NB4 (cell line): ENCODE data around the gene ADRA2C.

ENCODE experiments used
- DNase-seq: peaks from one replicate; pipeline ENCODE4 v3.0.0; 2010; ENCODE audit warnings: low read depth
- H3K4me3 ChIP-seq: one replicate; pipeline ENCODE4 v1.5.1; 2011; ENCODE audit warnings: mild to moderate bottlenecking, low read depth, low read length, moderate library complexity
- MAX ChIP-seq: IDR thresholded peaks from 2 replicates; pipeline ENCODE4 v1.6.1; 2011; ENCODE audit warnings: low read depth, low read length
- MYC ChIP-seq: IDR thresholded peaks from 2 replicates; pipeline ENCODE4 v1.6.1; 2011; ENCODE audit warnings: low read depth, low read length
- POLR2A ChIP-seq: IDR thresholded peaks from 2 replicates; pipeline ENCODE4 v1.6.1; 2011; ENCODE audit warnings: mild to moderate bottlenecking; ENCODE audit not compliant: insufficient read length; ENCODE audit errors: extremely low read depth
- TF ChIP-seq, protein P1 (sequence below): IDR thresholded peaks from one replicate; pipeline ENCODE4 v1.5.1; 2012; ENCODE audit warnings: low read depth, low read length

The ADRA2C gene

DNA sequence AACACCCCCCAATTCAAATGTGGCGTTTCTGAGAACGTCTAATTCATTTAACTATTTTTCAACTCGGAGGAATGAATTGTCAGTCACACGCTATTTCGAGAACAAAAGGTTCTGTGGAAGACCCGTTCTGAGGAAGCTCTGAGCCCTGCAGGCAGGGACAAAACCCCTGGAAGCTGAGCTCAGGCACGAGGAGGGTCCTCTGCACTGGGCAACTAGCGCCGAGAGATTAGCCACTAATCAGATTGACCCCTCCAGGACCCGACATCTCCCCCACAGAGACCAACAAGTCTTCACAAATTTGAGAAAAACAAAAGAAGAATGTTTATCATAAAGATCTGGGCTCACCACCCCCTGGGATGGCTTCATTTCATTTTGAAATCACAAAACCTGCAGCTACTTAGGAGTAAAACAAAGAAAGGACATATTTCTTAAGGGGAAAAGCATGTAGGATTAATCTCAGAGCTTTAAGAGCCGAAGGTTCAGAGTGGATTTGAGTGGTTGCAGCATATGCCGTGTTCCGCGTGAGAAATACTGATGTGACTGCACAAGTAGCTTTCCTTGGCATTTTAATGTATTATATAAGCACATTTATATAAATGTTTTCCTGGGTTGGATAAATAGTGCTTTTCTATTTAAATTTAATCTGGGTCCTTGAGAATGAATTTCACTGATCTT is 41.8 kb downstream of the ADRA2C start:
- no peak for DNase-seq
- TF ChIP-seq POLR2A = no peak
- no peak overlapping the region for H3K4me3 ChIP-seq

DNA sequence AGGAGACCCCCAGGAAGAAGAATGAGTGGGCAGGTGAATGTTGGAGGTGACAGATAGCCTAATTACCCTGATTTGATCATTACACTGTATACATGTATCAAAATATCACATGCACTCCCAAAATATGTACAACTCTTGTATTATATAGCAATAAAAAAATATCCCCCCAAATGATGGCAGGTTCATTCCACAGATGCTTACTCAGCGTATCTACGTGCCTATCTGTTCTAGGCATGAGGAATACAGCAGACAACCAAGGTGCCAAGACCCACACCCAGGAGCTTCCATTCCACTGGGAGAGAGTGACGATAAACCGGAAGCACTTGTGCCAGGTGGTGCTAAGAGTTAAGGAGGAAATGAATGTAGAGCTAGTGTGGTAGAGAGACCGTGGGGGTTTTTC is 42.4 kb downstream of the ADRA2C start:
- TF ChIP-seq, protein P1, sequence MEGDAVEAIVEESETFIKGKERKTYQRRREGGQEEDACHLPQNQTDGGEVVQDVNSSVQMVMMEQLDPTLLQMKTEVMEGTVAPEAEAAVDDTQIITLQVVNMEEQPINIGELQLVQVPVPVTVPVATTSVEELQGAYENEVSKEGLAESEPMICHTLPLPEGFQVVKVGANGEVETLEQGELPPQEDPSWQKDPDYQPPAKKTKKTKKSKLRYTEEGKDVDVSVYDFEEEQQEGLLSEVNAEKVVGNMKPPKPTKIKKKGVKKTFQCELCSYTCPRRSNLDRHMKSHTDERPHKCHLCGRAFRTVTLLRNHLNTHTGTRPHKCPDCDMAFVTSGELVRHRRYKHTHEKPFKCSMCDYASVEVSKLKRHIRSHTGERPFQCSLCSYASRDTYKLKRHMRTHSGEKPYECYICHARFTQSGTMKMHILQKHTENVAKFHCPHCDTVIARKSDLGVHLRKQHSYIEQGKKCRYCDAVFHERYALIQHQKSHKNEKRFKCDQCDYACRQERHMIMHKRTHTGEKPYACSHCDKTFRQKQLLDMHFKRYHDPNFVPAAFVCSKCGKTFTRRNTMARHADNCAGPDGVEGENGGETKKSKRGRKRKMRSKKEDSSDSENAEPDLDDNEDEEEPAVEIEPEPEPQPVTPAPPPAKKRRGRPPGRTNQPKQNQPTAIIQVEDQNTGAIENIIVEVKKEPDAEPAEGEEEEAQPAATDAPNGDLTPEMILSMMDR = no peak
- TF ChIP-seq MAX = peak; percentile 25; the same call in 1 of the 2 replicates
- no peak overlapping the region for H3K4me3 ChIP-seq
- no peak for DNase-seq

- no peak overlapping the region for H3K4me3 ChIP-seq
- DNase-seq = no peak
- TF ChIP-seq, protein P1 = no peak
- no peak for TF ChIP-seq POLR2A
- TF ChIP-seq MYC = no peak
- no peak for TF ChIP-seq MAX
Measured at GRCh38 chr4:3809028-3809427, 42.8 kb downstream of the ADRA2C start.

- H3K4me3 ChIP-seq = no peak overlapping the region
- DNase-seq = no peak
- TF ChIP-seq MYC (no peak), MAX (no peak), POLR2A (no peak)
- TF ChIP-seq, protein P1 = no peak
Measured at GRCh38 chr4:3809451-3810110, 43.4 kb downstream of the ADRA2C start.

GRCh38 chr4:3810111-3810680 is 44.0 kb downstream of the ADRA2C start:
- no peak for DNase-seq
- H3K4me3 ChIP-seq = no peak overlapping the region
- no peak for TF ChIP-seq MAX
- TF ChIP-seq, protein P1 = no peak

DNA sequence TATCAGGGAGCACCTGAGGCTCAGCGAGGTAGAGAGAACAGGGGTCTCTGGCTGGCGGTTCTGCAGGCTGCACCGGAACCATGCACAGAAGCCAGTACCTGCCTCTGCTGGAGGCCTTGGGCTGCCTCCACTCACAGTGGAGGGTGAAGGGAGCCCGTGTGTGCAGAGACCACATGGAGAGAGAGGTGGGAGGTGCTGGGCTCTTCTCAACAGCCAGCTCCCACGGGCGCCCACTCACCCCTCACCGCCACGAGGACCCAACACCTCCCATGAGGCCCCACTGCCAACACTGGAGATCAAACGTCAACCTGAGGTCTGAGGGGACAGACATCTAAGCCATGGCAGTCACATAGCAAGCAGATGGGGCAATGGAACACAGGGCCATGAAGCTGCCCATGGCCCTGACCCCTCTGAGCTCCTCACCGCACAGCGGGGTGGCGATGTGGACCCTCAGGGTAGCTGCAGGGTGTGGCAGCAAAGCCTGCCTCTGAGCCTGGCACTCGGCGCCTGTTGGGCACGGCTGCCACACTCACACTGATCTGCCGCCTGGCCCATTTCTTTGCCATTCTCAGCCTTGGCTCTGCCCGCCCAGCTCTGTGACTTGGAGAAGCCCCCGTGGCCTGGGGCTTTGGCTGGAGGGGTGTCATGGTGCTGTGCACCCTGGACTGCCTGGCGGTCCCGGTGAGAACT is 44.8 kb downstream of the ADRA2C start:
- TF ChIP-seq POLR2A (no peak), MAX (no peak), MYC (no peak)
- TF ChIP-seq, protein P1 = no peak
- no peak overlapping the region for H3K4me3 ChIP-seq

More for the DNA sequence above, 44.8 kb downstream of the ADRA2C start:
- no peak for DNase-seq
